ENCODE results near the gene C1QTNF1.
A peak's percentile ranks its signal among the peaks of the same experiment; 100 is the strongest.

Gene C1QTNF1

DNA sequence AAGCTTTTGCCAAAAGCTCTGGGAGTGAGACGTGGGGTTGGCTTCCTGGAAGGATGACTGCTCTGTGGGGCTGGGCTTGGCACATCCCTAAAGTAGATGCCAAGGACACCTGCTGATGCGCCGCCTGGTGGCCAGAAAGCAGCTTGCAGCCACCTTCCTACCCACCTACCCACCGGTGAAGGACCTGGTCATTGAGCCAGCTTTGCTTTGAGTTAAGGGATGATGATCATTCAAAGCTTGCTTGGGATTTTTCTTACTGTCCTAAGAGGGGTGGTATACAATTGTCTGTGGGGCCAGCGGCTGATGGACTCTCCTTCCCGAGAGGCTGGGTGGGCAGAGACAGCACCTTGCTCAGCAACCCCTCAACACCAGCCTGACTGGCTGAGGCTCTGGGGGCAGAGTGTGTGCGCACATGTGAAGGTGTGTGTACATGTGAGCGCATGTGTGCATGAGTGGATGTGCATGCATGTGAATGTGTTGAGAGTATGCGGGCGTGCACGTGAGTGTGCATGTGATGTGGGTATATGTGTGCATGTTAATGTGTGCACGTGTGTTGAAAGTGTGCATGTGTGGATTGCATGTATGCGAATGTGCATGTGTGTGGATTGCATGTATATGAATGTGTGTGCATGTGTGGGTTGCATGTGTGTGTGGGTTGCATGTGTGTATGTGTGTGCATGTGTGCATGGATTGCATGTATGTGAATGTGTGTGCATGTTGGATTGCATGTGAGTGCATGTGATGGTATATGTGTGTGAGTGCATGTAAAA, 18.6 kb downstream of the C1QTNF1 start:
- DNase-seq = peak; percentile 79

DNA sequence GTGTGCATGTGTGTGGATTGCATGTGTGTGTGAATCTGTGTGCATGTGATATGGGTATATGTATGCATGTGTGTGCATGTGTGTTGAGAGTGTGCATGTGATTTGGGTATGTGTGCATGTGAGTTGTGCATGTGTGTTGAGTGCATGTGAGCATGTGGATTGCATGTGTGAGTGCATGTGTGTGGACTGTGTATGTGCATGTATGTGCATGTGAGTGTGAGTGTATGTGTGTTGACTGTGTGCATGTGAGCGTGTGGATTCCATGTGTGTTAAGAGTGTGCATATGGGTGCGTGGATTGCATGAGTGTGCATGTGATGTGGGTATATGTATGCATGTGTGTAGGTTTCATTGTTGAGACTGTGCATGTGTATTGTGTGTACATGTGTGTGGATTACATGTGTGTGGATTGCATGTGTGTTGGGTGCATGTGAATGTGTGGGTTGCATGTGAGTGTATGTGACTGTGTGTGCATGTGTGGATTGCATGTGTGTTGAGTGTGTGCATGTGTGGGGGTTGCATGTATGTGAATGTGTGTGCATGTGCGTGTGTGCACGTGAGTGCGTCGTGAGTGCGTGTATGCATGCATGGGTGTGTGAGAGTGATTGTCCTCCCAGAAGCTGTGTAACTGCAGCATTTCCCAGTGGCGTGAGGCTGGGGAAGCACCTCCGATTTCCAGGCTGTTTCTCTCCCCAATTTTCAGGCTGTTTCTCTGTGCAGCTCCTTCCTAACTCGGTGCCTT, 19.4 kb downstream of the C1QTNF1 start:
- no peak for DNase-seq

DNA sequence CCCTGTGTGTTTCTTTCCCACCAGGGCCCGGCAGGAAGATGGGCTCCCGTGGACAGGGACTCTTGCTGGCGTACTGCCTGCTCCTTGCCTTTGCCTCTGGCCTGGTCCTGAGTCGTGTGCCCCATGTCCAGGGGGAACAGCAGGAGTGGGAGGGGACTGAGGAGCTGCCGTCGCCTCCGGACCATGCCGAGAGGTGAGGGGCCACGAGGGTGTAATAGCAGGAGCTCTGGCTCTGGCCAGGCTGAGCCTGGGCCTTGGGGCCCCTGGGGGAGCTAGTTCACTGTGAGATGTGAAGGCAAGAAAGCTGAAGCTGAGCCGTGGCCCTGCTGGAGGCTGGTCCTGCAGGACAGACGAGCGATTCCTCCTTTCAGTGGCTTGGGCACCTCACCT, 20.0 kb downstream of the C1QTNF1 start:
- no peak for DNase-seq

DNA sequence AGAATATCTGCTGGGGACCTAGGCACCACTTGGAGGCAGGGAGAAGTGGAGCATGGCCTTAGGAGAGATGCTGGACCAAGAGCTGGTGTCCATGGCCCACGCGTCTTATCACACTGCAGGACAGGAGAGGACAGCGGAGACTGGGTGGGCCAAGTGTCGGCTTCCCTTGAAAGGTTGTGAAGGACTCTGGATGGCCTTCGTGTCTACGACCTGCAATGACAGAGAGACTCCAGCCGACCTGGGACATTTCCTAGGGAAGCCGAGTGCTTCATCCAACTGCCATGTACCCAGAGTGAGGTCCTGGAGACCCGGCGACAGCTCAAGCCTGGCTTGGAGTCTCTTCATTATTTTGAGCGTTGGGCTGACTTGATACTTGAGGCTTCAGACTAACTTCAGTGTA, 20.5 kb downstream of the C1QTNF1 start:
- DNase-seq = no peak

DNA sequence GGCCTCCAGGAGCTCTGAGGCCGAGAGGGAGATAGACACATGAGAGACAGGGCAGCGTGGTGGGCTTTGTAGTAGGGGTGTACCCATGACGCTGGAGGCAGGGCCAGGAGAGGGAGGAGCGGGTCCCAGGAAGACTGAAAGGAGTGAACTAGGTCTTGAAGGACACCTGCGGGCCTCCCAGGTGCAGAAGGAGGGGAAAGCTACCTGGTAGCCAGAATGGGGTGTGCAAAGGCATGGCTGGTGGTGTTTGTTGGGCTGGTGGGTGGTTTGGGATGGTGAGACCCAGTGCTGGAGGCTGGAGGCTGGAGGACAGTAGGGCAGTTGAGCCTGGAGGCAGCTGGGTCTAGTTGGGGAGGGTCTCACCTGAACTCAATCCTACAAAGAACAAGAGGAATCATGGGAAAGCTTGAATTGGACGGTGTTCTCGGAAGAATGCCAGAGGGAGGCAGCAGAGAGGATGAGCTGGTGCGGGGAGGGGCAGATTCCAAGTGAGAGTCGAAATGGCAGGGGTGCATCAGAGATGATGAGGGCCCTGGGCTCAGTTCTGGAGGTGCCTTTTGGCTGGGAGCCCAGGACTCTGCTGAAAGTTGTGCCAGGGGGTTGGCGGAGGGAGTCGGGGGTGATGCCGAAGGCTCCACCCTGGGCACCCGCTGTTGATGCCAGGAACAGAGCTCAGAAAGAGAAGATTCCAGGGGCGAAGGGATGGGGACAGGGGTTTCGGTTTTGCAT, 21.2 kb downstream of the C1QTNF1 start:
- DNase-seq = no peak

DNA sequence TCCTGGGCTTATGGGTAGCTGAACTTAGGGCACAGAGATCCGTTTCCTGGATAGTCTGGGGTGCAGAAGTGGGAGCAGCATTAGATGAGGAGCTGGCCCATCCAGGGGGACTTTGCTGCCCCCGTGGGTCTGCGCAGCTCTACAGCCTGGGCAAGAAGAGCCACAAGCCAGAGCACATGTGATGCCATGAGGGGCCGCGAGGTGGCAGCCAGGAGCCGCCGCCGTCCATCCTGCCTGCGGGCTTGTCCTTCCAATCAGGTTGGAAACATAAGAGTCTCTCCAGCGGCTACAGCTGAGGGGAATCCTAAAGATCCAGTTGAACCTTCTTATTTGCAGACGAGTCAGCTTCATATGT, 21.9 kb downstream of the C1QTNF1 start:
- peak; percentile 82 for DNase-seq

DNA sequence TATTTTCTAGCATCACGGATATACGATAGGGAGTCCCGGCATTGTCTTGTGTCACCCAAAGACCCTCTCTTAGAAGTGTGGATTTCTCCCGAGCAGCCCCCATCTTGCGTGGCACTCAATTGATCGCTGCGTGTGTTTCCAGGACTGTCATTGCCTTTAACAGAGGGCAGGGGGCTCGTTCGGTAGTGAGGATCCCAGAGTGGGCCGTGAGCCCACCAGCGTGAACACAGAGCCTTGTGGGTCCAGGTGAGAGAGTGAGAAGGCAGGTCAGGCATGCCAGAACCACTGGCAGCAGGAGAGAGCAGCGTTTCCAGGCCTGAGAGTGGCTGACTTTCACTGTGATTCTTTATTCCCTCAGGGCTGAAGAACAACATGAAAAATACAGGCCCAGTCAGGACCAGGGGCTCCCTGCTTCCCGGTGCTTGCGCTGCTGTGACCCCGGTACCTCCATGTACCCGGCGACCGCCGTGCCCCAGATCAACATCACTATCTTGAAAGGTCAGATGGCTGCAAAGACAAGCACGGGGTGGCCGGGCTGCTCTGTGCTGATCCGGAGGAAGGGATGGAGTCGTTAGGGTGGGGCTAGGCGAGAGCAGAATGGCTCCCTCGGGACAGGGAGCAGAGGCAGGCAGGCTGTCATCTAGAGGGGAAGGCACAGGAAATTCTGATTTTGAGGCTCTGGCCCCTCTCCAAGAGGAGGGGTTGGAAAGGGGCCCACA, 22.4 kb downstream of the C1QTNF1 start:
- DNase-seq = no peak

DNA sequence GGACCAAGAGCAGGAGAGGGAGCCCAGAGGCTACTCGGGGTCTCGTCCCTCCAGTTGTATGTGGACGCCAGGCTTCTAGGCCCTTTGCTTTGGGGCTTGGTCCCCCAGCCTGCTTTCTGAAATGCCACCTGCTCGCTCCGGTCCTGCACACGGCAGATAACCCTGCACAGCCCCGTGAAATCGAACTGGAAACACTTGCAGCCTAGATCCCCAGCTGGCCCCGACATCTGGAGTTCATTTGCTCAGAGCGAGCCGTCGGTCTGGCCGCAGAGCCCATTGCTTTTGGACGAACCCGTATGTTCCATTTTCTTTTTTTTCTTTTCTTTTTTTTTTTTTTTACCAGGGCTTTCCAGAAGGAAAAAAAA, 22.9 kb downstream of the C1QTNF1 start:
- no peak for DNase-seq

DNA sequence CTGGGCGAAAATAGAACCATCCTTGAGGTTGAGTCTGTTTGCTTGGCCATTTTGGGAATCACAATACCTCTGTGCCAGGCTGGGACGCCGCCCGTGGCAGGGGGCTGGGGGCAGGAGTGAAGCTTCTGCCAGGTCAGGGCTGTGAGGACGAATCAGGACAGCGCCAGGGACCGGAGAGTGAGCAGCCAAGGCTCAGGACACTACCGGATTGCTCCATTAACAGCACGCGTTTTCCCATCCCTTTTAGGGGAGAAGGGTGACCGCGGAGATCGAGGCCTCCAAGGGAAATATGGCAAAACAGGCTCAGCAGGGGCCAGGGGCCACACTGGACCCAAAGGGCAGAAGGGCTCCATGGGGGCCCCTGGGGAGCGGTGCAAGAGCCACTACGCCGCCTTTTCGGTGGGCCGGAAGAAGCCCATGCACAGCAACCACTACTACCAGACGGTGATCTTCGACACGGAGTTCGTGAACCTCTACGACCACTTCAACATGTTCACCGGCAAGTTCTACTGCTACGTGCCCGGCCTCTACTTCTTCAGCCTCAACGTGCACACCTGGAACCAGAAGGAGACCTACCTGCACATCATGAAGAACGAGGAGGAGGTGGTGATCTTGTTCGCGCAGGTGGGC, 23.4 kb downstream of the C1QTNF1 start:
- no peak for DNase-seq

DNA sequence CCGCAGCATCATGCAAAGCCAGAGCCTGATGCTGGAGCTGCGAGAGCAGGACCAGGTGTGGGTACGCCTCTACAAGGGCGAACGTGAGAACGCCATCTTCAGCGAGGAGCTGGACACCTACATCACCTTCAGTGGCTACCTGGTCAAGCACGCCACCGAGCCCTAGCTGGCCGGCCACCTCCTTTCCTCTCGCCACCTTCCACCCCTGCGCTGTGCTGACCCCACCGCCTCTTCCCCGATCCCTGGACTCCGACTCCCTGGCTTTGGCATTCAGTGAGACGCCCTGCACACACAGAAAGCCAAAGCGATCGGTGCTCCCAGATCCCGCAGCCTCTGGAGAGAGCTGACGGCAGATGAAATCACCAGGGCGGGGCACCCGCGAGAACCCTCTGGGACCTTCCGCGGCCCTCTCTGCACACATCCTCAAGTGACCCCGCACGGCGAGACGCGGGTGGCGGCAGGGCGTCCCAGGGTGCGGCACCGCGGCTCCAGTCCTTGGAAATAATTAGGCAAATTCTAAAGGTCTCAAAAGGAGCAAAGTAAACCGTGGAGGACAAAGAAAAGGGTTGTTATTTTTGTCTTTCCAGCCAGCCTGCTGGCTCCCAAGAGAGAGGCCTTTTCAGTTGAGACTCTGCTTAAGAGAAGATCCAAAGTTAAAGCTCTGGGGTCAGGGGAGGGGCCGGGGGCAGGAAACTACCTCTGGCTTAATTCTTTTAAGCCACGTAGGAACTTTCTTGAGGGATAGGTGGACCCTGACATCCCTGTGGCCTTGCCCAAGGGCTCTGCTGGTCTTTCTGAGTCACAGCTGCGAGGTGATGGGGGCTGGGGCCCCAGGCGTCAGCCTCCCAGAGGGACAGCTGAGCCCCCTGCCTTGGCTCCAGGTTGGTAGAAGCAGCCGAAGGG, 24.2 kb downstream of the C1QTNF1 start:
- no peak for DNase-seq

DNA sequence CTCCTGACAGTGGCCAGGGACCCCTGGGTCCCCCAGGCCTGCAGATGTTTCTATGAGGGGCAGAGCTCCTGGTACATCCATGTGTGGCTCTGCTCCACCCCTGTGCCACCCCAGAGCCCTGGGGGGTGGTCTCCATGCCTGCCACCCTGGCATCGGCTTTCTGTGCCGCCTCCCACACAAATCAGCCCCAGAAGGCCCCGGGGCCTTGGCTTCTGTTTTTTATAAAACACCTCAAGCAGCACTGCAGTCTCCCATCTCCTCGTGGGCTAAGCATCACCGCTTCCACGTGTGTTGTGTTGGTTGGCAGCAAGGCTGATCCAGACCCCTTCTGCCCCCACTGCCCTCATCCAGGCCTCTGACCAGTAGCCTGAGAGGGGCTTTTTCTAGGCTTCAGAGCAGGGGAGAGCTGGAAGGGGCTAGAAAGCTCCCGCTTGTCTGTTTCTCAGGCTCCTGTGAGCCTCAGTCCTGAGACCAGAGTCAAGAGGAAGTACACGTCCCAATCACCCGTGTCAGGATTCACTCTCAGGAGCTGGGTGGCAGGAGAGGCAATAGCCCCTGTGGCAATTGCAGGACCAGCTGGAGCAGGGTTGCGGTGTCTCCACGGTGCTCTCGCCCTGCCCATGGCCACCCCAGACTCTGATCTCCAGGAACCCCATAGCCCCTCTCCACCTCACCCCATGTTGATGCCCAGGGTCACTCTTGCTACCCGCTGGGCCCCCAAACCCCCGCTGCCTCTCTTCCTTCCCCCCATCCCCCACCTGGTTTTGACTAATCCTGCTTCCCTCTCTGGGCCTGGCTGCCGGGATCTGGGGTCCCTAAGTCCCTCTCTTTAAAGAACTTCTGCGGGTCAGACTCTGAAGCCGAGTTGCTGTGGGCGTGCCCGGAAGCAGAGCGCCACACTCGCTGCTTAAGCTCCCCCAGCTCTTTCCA, 25.1 kb downstream of the C1QTNF1 start:
- no peak for DNase-seq

DNA sequence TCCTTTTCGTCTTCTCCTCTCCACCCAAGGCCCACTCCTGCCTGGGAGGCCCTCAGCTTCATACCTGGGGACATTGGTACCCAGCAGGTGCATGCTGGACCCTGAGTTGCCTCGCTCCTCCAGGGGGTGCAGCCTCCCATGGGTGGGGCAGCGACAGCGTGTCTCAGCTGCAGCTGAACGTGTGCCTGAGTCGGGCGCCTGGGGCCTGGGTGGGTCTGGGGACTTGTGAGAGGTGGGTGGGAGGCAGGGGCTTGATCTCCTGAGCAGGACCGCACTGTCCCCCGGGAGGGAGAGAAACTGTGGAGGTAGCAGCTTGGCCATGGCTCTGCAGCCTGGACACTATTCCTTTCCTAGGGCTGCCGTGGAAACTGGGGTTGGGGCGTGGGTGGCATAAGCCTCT, 25.9 kb downstream of the C1QTNF1 start:
- no peak for DNase-seq

DNA sequence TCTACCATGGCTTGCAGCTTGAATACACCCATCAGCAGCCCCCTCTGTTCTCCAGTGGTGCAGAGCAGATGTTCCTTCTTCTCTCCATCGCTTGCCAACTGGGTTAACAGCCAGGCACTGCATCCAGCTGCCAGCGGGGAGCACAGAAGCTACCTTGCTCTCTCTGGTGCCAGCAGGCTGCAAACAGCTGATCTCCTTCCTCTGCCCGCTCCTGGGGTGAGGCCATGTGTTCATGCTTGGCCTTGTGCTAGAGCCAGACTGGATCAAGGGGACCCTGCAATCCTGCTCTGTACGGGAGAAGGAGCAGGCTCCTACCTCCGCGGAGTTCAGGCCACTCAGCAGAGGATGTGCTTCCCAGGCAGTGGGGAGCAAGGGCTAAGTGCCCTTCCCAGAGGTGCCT, 26.6 kb downstream of the C1QTNF1 start:
- no peak for DNase-seq

DNA sequence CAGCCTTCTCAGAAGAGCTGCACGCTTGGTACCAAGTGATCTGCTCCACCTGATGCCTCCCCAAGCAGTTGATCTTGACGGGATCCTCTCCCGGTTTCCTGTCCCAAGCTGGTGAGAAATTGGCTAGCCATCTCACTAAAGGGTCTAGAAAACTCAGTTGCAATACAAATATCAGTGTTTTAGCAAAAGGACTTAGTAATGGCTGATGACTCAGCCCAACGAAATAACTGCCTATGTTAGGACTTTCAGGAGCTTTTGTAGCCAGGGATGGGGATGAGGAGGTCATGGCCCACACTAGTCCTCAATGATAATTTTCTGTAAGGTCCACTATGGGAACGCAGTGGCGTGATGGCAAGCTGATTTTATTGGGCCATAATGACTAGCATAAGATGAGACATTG, 27.3 kb downstream of the C1QTNF1 start:
- no peak for DNase-seq

DNA sequence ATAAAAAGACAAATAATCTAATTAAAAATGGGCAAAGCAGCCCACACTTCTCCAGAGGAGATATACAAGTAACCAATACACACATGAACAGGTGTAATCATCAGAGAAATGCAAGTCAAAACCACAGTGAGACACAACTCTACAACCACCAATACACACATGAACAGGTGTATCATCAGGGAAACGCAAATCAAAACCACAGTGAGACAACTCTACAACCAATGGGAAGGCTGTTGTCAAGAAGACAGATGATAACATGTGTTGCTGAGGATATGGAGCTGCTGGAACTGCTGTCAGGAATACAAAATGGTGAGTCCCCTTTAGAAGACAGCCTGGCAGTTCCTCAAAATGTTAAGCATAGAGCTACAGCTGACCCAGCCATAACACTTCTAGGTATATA, 28.2 kb downstream of the C1QTNF1 start:
- no peak for DNase-seq

DNA sequence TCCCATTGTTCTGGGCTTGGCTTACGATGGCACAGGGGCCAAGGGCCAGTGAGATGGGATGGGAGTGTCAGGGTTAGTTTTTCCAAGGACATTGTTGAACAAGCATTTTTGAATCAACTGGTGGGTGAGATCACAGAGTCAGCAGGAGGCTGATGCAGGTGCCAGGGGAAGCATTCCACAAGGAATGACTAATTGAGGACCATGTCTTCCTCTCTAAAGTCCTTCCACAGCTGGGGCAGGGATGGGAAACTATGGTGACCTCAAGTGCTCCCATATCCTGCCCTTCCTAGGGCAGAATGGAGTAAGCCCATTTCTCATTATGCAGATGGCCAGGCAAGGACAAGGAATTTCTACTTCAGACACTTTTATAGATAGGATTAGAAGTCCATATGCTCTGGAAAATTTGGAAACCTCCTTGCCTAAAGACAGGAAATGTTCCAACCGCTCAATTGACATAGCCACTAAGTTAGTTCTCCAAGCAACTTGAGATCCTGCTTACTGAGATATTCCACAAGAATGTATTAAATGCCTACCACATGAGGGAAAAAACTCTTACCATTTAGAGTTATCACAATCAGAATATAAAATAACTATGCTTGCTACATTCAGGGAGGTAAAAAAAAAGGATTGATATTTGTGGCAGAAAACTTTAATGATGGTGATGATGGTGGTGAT, 29.4 kb downstream of the C1QTNF1 start:
- DNase-seq = no peak

DNA sequence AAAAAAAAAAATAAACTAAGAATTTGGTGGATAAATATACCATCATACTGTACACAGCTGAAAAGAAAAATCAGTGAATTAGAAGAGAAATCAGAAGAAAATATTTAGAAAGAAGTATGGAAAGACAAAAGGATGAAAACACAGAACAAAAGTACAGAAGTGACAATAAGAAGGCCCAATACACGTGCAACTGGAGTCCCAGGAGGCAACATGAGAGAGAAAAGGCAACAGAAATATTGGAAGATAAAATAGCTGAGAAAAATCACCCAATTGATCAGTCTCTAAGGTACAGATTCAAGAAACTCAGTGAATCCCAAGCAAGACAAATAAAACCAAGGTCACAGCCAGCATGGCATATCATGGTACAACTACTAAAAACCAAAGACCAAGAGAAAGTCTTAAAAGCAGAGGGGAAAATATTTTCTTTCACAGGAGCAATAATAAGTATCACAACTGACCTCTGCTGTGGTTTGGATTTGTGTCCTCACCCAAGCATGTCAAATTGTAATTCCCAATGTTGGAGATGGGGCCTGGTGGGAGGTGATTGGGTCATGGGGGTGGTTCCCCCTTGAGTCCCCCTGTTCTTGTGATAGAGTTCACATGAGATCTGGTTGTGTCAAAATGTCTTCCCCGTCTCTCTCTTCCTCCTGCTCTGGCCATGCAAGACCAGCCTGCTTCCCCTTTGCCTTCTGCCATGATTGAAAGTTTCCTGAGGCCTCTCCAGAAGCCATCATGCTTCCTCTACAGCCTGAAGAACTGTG, 30.4 kb downstream of the C1QTNF1 start:
- DNase-seq = no peak

DNA sequence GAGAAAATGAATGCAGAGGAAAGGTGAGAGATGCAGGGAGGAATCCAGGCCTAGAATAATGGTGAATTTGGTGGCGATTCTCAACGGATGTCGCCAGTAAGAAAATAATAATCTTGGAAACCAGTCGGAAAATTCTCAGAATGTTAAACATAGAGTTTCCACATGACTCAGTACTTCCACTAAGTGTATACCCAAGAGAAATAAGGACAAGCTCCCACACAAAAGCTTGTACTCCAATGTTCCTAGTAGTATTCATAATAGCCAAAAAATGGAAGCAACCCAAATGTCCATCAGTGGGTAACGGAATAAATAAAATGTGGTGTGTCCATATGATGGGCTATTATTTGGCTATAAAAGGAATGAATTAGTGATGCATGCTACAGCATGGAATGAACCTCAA, 31.2 kb downstream of the C1QTNF1 start:
- DNase-seq = no peak

DNA sequence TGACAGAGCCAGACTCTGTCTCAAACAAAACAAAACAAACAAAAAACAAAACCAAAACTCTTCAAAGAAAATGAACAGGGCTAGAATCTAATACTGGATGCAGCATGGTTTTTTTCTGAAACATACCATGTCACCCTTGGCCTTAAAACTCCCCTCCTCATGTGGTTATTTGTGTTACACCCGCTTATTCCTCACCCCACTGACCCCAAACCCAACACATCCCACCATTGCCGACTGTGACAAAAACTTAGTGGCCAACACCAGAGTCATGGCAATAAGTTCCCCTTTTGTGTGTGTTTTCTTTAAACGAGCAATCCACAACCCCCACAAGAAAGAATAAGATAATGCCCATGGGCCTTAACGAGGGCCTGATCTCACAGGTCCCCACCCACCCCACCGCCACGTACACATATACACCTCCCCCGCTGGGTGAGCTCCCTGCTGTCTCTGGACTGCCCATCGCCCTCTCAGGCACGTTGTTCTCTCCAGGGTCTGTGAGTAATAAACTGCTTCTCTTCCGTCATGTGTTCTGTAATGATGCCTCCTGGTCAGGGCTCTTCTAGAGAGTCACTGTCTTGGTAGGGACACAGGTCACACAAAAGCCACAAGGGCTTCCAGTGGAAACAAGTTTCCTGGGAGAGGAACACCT, 33.9 kb downstream of the C1QTNF1 start:
- DNase-seq = no peak

Measured in NCI-H345 (cell line).